Stomach (tissue), 9 donors: ENCODE measurements around the gene RBPJ. TPM values are rescaled to one million over a fixed set of nuclear protein-coding genes. Genes with fewer than 3 reads are reported as not detected.
A peak's percentile ranks its signal among the peaks of the same experiment; 100 is the strongest.

Experiments
- DNase-seq, 2 donors: peaks; one replicate each; pipeline versions ENCODE4 v3.0.0 to v3.0.0-alpha.2; 2013 to 2019
- H3K27ac ChIP-seq, 5 donors: fragments of 200-600 bp in 4 of 5; sonication (generic) in 4 of 5; one replicate each; pipeline ENCODE4 v1.5.1; 2013 to 2019; ENCODE audit warnings: mild to moderate bottlenecking in 1 of 5, moderate library complexity in 1 of 5
- H3K27me3 ChIP-seq, 3 donors: fragments of 200-600 bp; sonication (generic); one replicate each; pipeline ENCODE4 v1.5.1; 2017 to 2019; ENCODE audit warnings: mixed run types in 1 of 3
- H3K36me3 ChIP-seq, 4 donors: fragments of 200-600 bp; sonication (generic); 1 replicate in 3 of 4; 2 replicates in 1 of 4; pipeline ENCODE4 v1.5.1; 2016 to 2019
- H3K4me1 ChIP-seq, 4 donors: fragments of 200-600 bp; sonication (generic); one replicate each; pipeline ENCODE4 v1.5.1; 2016 to 2019
- H3K4me3 ChIP-seq, 4 donors: fragments of 200-600 bp; sonication (generic) in 3 of 4; one replicate each; pipeline ENCODE4 v1.5.1; 2016 to 2019; ENCODE audit warnings: mild to moderate bottlenecking in 1 of 4
- H3K9me3 ChIP-seq, 4 donors: fragments of 200-600 bp; sonication (generic); one replicate each; pipeline ENCODE4 v1.5.1; 2016 to 2019
- EP300 ChIP-seq: sonication (generic); formaldehyde crosslinking; IDR thresholded peaks from one replicate; pipeline ENCODE4 v1.6.1; 2017; ENCODE audit warnings: antibody characterized with exemption
- POLR2A ChIP-seq, 4 donors: fragments of 450-650 bp; IDR thresholded peaks; one replicate each; pipeline ENCODE4 v1.6.1; 2016; ENCODE audit warnings: antibody characterized with exemption in 4 of 4, control low read depth in 2 of 4, mild to moderate bottlenecking in 1 of 4, moderate library complexity in 1 of 4
- POLR2AphosphoS5 ChIP-seq, 3 donors: sonication (generic); formaldehyde crosslinking; IDR thresholded peaks; one replicate each; pipeline ENCODE4 v1.6.1; 2016; ENCODE audit warnings: antibody characterized with exemption in 3 of 3
- WGBS, 5 donors: extraction: QIAGEN DNeasy Blood & Tissue Kit in 3 of 5; methylation state at CpG; one replicate each; pipeline versions ENCODE4 v1.1.5 to v1.1.7; 2013 to 2018; 5-methylcytosine and 5-hydroxymethylcytosine counted together
- intact Hi-C: fragments of 100-400 bp; cut with DNase I; formaldehyde crosslinking; loops from one replicate; pipeline ENCODE4 v1.15.1; 2023; ENCODE audit warnings: low total_unique reads
- polyA plus RNA-seq, 3 donors: library from polyadenylated mRNA; stranded (reverse); fragments of 200-250 nt; gene quantifications; one replicate each; pipeline ENCODE4 v1.2.3, GENCODE V29; 2013
- total RNA-seq, 5 donors: library from RNA; depleted of rRNA; stranded (reverse); fragments of >200 nt; gene quantifications; one replicate each; pipeline versions ENCODE4 v1.1.0 to v1.2.3, GENCODE V29; 2014 to 2016
- TF ChIP-seq, protein P1 (sequence below), 7 experiments: fragments of 450-650 bp in 4 of 7; fragments of 200-600 bp in 3 of 7; sonication (generic) in 3 of 7; IDR thresholded peaks; one replicate each; pipeline ENCODE4 v1.5.1; 2016 to 2019; ENCODE audit warnings: antibody characterized with exemption in 7 of 7, control low read depth in 2 of 7, mild to moderate bottlenecking in 1 of 7
- donor health status: healthy with polysubstance abuse.
- donor health status: Bipolar disorder and iron deficiency.
- donor health status: healthy.

RBPJ gene
- total and polyA plus RNA-seq, 8 donors = 23.2 to 184 (median 45.8) TPM

- Histone ChIP-seq H3K27me3 (no peaks in the 10 kb centered on the region), H3K9me3 (no peaks in the 10 kb centered on the region), H3K4me1 (peaks cover 13 to 64% (median 30%) of the 10 kb centered on the region in 4 donors), H3K36me3 (peaks cover 0 to 11% (median 7%) of the 10 kb centered on the region in 4 donors), H3K4me3 (no peak overlapping the region), H3K27ac (no peak overlapping the region)
- no peak for DNase-seq
- intact Hi-C loops = no loop called here
- no peak for TF ChIP-seq EP300
- TF ChIP-seq, protein P1, sequence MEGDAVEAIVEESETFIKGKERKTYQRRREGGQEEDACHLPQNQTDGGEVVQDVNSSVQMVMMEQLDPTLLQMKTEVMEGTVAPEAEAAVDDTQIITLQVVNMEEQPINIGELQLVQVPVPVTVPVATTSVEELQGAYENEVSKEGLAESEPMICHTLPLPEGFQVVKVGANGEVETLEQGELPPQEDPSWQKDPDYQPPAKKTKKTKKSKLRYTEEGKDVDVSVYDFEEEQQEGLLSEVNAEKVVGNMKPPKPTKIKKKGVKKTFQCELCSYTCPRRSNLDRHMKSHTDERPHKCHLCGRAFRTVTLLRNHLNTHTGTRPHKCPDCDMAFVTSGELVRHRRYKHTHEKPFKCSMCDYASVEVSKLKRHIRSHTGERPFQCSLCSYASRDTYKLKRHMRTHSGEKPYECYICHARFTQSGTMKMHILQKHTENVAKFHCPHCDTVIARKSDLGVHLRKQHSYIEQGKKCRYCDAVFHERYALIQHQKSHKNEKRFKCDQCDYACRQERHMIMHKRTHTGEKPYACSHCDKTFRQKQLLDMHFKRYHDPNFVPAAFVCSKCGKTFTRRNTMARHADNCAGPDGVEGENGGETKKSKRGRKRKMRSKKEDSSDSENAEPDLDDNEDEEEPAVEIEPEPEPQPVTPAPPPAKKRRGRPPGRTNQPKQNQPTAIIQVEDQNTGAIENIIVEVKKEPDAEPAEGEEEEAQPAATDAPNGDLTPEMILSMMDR (IDR thresholded peaks at IDR 0.05) = no peak
- TF ChIP-seq POLR2A (IDR thresholded peaks at IDR 0.05) = no peak
- no peak for TF ChIP-seq POLR2AphosphoS5 (IDR thresholded peaks at IDR 0.05)
These were observed 48.8 kb downstream of the RBPJ start for GRCh38 chr4:26369581-26369980.

- H3K4me1 ChIP-seq = peaks cover 13 to 62% (median 36%) of the 10 kb centered on the region in 4 donors
- intact Hi-C loops = no loop called here
- H3K27me3 ChIP-seq = no peaks in the 10 kb centered on the region
- no peak overlapping the region for H3K27ac ChIP-seq
- no peak for DNase-seq
- H3K36me3 ChIP-seq = peaks cover 0 to 2% (median under 1%) of the 10 kb centered on the region in 4 donors
- no peaks in the 10 kb centered on the region for H3K9me3 ChIP-seq
- TF ChIP-seq POLR2AphosphoS5 (IDR thresholded peaks at IDR 0.05) (no peak), POLR2A (IDR thresholded peaks at IDR 0.05) (no peak), EP300 (no peak)
- TF ChIP-seq, protein P1 (IDR thresholded peaks at IDR 0.05) = no peak
- WGBS, 5 donors = 87 to 95% (median 90%) methylated on average over 3 of the region's 3 CpGs
- no peak overlapping the region for H3K4me3 ChIP-seq
These were observed 51.3 kb downstream of the RBPJ start for GRCh38 chr4:26372076-26372475.

GRCh38 chr4:26372525-26373172, 51.8 kb downstream of the RBPJ start:
- H3K27me3 ChIP-seq = no peaks in the 10 kb centered on the region
- no peaks in the 10 kb centered on the region for H3K36me3 ChIP-seq
- H3K4me1 ChIP-seq = peaks cover 13 to 64% (median 39%) of the 10 kb centered on the region in 4 donors
- no peak overlapping the region for H3K4me3 ChIP-seq
- peak in 1 of 2 donors; percentile 79 for DNase-seq
- no peaks in the 10 kb centered on the region for H3K9me3 ChIP-seq
- 14 to 26% (median 22%) methylated on average over 5 of the region's 5 CpGs for WGBS, 5 donors
- intact Hi-C loops = no loop called here
- TF ChIP-seq EP300 = no peak
- no peak for TF ChIP-seq POLR2A (IDR thresholded peaks at IDR 0.05)
- peak in 1 of 3 donors; percentile 50 for TF ChIP-seq POLR2AphosphoS5 (IDR thresholded peaks at IDR 0.05)
- TF ChIP-seq, protein P1 (IDR thresholded peaks at IDR 0.05) = no peak
- H3K27ac ChIP-seq = peak overlapping the region in 1 of 5 donors; percentile 31

DNA sequence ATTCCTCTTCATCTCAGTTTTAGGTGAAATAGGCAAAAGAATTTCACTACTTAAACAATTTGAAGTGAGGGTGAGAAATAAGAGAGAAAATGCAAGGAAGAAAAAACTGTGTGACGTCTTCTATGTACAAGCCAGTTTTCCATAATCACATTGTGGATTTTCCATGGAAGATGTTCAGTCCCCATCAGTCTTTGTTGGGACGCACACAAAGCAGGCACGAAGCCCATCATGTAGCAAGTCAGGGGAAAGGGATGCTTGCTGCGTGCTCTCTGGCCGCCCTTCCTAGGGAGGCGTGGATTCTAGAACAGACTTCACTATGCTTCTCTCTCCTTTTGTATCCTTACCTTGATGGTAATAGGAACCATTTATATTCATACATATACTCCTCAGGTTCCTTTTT, 54.7 kb downstream of the RBPJ start:
- TF ChIP-seq POLR2A (IDR thresholded peaks at IDR 0.05) (no peak), EP300 (no peak), POLR2AphosphoS5 (IDR thresholded peaks at IDR 0.05) (no peak)
- TF ChIP-seq, protein P1 (IDR thresholded peaks at IDR 0.05) = no peak
- H3K36me3 ChIP-seq = no peaks in the 10 kb centered on the region
- WGBS, 5 donors = 86 to 95% (median 93%) methylated on average over 6 of the region's 6 CpGs
- no peak overlapping the region for H3K4me3 ChIP-seq
- H3K27ac ChIP-seq = no peak overlapping the region
- DNase-seq = peak in 1 of 2 donors; percentile 29
- H3K27me3 ChIP-seq = no peaks in the 10 kb centered on the region
- intact Hi-C loops = no loop called here
- H3K4me1 ChIP-seq = peaks cover 13 to 76% (median 41%) of the 10 kb centered on the region in 4 donors
- H3K9me3 ChIP-seq = no peaks in the 10 kb centered on the region
